Measurements from ENCODE around the gene DIO3.

The DIO3 gene

DNA sequence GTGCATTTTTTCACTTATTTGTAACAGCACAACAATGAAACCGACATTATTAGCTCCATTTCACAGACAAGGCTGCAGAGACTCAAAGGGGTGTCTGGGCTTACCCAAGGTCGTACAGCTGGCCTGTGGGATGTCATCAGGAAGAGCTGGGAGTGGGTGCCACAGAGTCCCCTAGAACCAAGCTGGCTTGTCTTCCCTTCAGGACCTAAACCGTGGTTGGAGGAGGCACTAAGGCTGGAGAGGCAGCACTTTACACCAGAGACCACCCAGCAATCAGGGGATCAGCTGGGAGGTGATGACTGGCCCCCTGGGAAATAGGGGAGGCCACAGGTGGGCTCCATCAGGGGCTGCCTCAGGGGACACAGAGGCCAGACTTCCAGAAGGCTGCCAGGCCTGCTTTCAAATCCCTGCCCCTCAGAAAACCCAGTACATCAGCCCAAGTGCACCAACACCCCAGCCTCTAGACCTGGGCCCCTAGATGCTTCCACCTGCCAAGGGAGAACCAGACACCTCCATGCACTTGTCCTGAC lies 28.3 kb downstream of the DIO3 start:
- Mint-ChIP-seq H3K27ac (no peak overlapping the region), H3K4me3 (no peak overlapping the region), H3K9me3 (no peaks in the 10 kb centered on the region), H3K27me3 (no peaks in the 10 kb centered on the region), H3K36me3 (ENCODE audit: low read depth) (no peaks in the 10 kb centered on the region), H3K4me1 (ENCODE audit: low read depth) (peaks cover 2% of the 10 kb centered on the region)
- DNase-seq, result no peak

DNA sequence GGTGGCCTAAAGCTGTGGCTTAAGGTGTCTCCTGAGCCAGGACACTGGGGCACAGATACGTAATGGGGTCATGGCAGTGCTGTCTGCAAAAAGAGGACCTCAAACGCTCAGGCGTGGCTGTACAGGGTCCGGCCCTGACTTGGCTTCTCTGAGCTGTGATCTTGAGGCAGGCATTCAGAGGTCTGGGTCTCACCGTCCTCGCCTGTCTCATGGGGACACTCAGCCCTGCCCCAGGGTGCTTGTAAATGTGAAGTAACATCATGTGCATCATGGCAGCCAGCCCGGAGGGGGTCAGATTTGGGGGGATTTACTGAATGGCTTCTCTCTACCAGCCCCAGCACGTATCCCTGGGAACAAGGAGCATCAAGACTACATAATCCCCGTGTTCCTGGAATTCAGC lies 28.8 kb downstream of the DIO3 start:
- Mint-ChIP-seq H3K27me3 (no peaks in the 10 kb centered on the region), H3K9me3 (no peaks in the 10 kb centered on the region), H3K27ac (no peak overlapping the region), H3K4me1 (ENCODE audit: low read depth) (peaks cover 2% of the 10 kb centered on the region), H3K4me3 (no peak overlapping the region), H3K36me3 (ENCODE audit: low read depth) (no peaks in the 10 kb centered on the region)
- no peak for DNase-seq

DNA sequence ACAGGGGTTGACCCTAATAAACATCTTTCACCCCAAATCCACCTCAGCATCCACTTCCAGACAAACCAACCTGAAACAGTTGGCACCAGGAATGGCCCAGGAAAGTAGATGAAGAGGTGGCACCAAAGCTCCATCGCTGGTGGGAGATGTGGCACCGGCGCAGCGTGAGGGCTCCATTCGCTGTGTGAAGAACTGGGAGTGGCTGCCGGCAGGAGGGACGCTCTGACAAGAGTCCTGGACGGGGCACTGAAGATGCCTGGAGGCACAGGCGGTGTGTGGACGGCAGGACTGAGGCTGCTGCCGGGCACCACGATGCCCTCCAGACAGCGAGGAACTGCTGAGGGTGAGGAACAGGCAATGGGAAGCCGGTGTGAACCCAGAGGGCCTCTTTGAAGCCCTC lies 29.3 kb downstream of the DIO3 start:
- Mint-ChIP-seq H3K27ac (no peak overlapping the region), H3K9me3 (peaks cover under 1% of the 10 kb centered on the region), H3K4me1 (ENCODE audit: low read depth) (peaks cover 5% of the 10 kb centered on the region), H3K27me3 (no peaks in the 10 kb centered on the region), H3K36me3 (ENCODE audit: low read depth) (no peaks in the 10 kb centered on the region), H3K4me3 (no peak overlapping the region)
- no peak for DNase-seq

DNA sequence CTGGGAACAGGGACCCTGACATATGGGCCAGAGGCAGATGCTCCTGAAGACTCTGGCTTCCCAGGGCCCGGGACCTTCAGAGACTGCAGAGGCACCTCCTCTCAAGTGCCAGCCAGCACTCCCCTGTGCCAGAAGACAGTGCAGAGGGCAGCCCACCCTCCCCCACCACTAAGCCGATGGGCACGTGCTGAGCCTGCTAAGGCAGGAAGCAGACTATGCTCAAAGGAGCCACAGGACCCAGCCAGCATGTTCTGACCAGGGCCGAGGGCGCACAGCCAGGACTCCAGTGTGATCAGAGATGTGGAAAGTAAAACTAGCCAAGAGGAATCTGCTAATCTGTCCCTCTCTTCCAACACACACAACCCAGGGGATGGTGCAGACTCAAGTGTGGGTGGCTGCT lies 29.8 kb downstream of the DIO3 start:
- Mint-ChIP-seq H3K4me1 (ENCODE audit: low read depth) (peaks cover 10% of the 10 kb centered on the region), H3K4me3 (no peak overlapping the region), H3K36me3 (ENCODE audit: low read depth) (peaks cover 2% of the 10 kb centered on the region), H3K9me3 (peaks cover 5% of the 10 kb centered on the region), H3K27ac (no peak overlapping the region), H3K27me3 (no peaks in the 10 kb centered on the region)
- DNase-seq, result no peak

DNA sequence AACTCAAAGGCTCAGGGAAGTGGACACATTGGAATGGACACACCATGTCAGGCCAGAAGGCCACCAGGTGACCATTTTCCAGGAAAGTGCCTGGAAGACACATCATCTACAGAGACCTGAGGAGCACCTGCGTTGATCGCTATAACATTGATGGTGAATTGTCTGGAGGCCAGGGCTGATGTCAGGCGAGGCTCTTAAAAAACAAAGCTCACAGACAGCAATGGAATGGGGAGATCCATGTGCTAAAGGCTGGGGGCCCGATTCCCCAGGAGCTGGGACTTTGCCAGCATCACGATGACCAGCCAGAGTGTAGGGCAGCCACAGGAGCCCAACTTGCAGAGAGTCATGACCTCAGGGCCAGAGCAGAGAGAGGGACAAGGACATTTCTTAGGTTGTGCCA lies 30.3 kb downstream of the DIO3 start:
- no peaks in the 10 kb centered on the region for H3K27me3 Mint-ChIP-seq
- no peak for DNase-seq
- H3K4me1 Mint-ChIP-seq (ENCODE audit: low read depth), result peaks cover 15% of the 10 kb centered on the region
- H3K4me3 Mint-ChIP-seq, result no peak overlapping the region
- H3K36me3 Mint-ChIP-seq (ENCODE audit: low read depth), result peaks cover 5% of the 10 kb centered on the region
- peaks cover 8% of the 10 kb centered on the region for H3K9me3 Mint-ChIP-seq
- H3K27ac Mint-ChIP-seq, result no peak overlapping the region

DNA sequence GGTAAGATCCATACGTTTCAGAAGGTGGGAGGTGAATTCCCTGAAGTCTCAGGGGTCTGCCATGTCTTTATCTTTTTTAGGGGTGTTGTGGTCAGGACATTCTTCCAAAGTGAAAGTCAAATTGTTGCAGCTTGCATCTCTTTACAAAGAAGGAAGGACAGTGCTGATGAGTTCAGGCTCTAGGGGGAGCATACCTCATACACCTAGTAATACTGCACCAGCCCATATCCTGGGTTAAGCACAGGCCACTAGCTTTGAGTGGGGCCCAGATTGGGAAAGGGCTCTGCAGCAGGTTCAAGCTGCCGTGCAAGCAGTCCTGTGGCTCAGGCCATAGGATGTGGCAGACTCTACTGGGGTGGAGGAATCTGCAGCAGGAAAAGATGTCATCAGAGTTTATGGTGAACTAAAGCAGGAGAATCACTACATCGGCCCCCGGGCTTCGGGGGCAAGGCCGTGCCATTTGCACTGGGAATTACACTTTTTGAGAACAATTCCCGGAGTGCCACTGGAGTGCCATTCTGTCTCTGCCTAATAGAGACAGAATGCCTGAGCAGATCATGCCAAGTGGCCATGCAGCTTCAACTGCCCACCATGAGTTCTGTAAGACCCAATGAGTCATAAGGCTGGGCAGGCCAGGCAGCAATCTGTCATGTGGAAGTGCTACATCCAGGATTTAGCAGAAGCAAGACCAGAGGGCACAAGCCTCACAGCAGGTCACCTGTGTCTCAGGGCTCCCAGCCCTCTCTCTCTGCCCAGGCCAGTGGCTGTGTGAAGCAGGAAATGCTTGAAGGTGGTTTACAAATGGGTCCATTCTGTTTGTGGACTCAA lies 32.3 kb downstream of the DIO3 start:
- no peak for DNase-seq
- H3K4me3 Mint-ChIP-seq, result no peak overlapping the region
- peaks cover 35% of the 10 kb centered on the region for H3K4me1 Mint-ChIP-seq (ENCODE audit: low read depth)
- no peak overlapping the region for H3K27ac Mint-ChIP-seq
- peaks cover 6% of the 10 kb centered on the region for H3K36me3 Mint-ChIP-seq (ENCODE audit: low read depth)
- no peaks in the 10 kb centered on the region for H3K27me3 Mint-ChIP-seq
- peaks cover 10% of the 10 kb centered on the region for H3K9me3 Mint-ChIP-seq

DNA sequence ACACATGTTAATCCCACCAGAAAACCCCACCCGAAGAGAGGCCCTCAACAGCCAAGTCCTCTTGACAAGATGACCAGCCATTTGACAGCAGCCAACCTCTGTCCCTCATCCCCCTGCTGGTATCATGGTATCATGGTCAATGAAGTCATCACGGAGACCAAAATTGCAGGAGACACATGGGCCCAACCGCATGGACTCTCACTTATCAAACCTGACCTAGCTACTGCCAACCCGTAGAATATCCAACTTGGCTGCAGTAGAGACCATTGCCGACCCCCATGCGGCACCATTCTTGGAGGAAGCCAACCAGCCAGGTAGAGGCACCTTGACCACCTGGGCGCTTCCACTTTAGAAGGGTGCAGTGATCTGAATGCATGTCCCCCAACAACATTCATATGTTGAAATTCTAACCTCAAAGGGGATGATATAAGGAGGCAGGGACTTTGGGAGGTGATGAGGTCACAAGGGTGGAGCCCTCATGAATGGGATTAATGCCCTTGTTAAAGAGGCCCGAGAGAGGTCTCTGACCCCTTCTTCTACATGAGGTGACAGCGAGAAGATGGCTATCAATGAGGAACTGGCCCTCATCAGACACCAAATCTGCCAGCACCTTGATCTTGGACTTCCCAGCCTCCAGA lies 33.3 kb downstream of the DIO3 start:
- H3K27me3 Mint-ChIP-seq, result no peaks in the 10 kb centered on the region
- peaks cover 40% of the 10 kb centered on the region for H3K4me1 Mint-ChIP-seq (ENCODE audit: low read depth)

DNA sequence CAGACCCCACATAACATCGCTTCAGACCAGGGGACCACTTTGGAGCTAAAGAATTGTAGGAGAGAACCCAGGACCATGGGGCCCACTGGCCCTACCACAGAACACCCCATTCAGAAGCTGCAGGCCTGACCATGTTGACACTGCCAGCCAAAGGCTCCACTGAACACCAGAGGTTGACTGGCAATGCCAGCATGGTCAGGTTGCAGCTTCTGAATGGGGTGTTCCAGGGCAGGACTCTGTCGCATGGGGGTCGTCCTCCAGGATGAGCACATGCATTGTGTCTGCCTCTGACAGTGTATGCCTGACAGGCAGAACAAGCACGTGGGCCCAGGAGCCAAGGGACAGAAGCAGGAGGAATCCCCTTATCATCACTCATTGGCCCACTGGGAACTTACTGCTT lies 34.1 kb downstream of the DIO3 start:
- Mint-ChIP-seq H3K27ac (peak overlapping the region; percentile 42), H3K27me3 (no peaks in the 10 kb centered on the region), H3K36me3 (ENCODE audit: low read depth) (peaks cover 6% of the 10 kb centered on the region), H3K4me1 (ENCODE audit: low read depth) (peaks cover 40% of the 10 kb centered on the region), H3K9me3 (peaks cover 10% of the 10 kb centered on the region), H3K4me3 (no peak overlapping the region)
- no peak for DNase-seq

More for the DNA sequence above, 33.3 kb downstream of the DIO3 start:
- H3K36me3 Mint-ChIP-seq (ENCODE audit: low read depth), result peaks cover 6% of the 10 kb centered on the region
- H3K27ac Mint-ChIP-seq, result no peak overlapping the region
- no peak for DNase-seq
- no peak overlapping the region for H3K4me3 Mint-ChIP-seq
- H3K9me3 Mint-ChIP-seq, result peaks cover 10% of the 10 kb centered on the region

DNA sequence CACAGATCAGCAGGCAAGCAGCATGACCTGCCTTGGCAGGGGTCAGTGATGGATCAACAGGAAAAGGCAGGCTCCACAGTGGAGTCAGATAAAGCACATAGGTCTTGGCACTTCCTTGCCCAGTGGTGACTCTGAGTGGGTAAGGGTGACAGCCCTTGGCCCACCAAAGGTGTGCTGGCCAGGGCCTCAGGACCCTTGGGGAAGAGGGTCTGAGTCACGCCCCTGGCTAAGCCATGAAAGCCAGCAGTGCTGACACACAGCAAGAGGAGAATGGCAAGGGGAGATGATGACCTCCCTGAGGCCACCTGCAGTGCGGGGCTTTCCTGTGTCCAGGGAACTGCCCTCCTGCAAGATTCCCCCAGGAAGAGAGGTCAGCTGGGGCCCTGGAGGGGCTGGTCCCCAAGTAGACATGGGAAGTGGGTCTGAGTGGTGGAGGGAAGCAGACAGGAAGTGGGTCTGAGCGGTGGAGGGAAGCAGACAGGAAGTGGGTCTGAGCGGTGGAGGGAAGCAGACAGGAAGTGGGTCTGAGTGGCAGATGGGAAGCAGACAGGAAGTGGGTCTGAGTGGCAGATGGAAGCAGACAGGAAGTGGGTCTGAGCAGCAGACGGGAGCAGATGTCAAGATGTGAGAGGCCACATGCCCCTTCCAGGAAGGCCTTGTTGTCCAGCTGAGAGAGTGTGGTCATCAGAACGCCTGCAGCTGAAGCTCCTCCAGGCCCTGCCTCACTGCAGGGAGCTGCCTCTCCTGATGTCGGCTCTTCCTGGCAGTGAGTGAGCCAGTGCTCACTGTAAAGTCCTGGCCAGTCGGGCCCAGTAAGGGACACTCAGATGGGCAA lies 34.8 kb downstream of the DIO3 start:
- peak; percentile 69 for DNase-seq
- H3K27me3 Mint-ChIP-seq, result no peaks in the 10 kb centered on the region
- H3K4me3 Mint-ChIP-seq, result no peak overlapping the region
- peaks cover 6% of the 10 kb centered on the region for H3K36me3 Mint-ChIP-seq (ENCODE audit: low read depth)
- H3K27ac Mint-ChIP-seq, result peak overlapping the region; percentile 93
- H3K9me3 Mint-ChIP-seq, result peaks cover 10% of the 10 kb centered on the region
- H3K4me1 Mint-ChIP-seq (ENCODE audit: low read depth), result peaks cover 40% of the 10 kb centered on the region

DNA sequence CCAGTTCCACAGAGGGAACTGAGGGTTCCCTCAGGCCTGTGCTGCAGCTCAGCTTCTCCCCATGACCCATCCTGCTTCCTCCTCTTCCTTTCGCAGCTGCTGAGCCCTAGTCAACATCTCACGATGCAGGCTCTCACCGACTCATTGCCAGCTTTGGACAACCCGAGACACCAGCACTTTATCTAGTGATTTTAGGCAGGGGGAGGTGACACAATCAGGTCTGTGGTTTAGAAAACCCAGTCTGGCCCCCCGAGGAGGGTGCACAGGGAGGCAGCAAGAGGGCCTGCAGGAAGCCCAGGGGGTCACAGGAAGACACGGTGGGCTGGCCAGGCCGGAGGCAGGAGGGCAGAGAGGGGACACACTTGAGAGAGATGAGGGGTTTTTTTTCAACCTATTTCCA lies 35.4 kb downstream of the DIO3 start:
- peaks cover 6% of the 10 kb centered on the region for H3K36me3 Mint-ChIP-seq (ENCODE audit: low read depth)

DNA sequence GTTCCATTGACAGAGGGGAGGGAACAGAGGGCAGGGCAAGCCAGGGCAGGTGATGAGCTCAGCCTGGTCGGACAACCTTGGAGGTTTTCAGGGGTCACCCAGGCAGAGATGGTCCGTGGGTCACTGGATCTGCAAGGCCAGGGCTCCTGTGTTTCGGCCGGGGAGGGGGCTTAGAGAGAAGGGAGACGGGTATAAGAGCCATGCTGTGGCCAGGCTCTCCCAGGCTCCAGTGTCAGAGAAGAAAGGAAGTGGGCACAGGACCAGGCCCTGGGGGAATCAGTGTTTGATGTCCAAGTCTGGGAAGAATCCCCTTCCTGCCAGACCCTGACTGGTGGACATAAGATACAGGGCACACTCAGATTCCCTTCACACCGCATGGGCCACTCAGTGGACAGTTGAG lies 36.9 kb downstream of the DIO3 start:
- Mint-ChIP-seq H3K4me1 (ENCODE audit: low read depth) (peaks cover 40% of the 10 kb centered on the region), H3K27ac (no peak overlapping the region), H3K27me3 (no peaks in the 10 kb centered on the region), H3K9me3 (peaks cover 10% of the 10 kb centered on the region), H3K36me3 (ENCODE audit: low read depth) (peaks cover 6% of the 10 kb centered on the region), H3K4me3 (no peak overlapping the region)
- peak; percentile 18 for DNase-seq

More for the DNA sequence above, 35.4 kb downstream of the DIO3 start:
- Mint-ChIP-seq H3K27ac (peak overlapping the region; percentile 93), H3K4me3 (no peak overlapping the region), H3K9me3 (peaks cover 10% of the 10 kb centered on the region), H3K27me3 (no peaks in the 10 kb centered on the region), H3K4me1 (ENCODE audit: low read depth) (peaks cover 40% of the 10 kb centered on the region)
- DNase-seq, result no peak

DNA sequence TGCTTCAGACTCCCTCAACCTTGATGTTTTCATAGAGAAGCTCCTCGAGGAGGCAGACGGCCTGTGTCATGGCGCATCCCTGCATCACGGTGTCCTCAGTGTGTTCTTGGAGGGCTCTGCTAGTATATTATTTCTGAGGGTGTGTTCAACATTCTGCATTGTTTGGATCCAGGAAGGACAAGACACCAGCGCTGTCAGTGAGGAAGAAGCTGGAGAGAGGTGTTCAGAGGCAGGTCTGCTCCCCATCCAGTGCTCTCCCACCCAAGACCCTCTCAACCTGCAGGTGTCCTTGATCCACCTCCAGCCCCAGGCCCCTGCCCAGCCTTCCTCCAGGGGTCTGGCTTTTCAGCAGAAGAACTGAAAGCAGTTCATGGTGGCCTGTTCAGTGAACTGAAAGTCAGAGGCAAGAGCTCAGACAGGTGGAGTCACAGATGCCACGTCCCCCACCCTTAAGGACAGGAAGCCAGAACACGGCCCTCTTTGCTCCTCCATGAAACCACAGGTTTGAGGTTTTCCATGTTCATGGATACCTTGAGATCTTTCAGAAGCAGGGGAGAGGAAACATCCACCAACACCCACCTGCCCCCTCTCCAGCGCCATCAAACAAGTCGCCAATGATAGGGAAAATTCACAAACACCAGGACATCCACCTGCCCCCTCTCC lies 37.4 kb downstream of the DIO3 start:
- Mint-ChIP-seq H3K27ac (no peak overlapping the region), H3K4me1 (ENCODE audit: low read depth) (peaks cover 40% of the 10 kb centered on the region), H3K27me3 (no peaks in the 10 kb centered on the region), H3K36me3 (ENCODE audit: low read depth) (peaks cover 6% of the 10 kb centered on the region), H3K9me3 (peaks cover 10% of the 10 kb centered on the region), H3K4me3 (no peak overlapping the region)
- DNase-seq, result peak; percentile 25

DNA sequence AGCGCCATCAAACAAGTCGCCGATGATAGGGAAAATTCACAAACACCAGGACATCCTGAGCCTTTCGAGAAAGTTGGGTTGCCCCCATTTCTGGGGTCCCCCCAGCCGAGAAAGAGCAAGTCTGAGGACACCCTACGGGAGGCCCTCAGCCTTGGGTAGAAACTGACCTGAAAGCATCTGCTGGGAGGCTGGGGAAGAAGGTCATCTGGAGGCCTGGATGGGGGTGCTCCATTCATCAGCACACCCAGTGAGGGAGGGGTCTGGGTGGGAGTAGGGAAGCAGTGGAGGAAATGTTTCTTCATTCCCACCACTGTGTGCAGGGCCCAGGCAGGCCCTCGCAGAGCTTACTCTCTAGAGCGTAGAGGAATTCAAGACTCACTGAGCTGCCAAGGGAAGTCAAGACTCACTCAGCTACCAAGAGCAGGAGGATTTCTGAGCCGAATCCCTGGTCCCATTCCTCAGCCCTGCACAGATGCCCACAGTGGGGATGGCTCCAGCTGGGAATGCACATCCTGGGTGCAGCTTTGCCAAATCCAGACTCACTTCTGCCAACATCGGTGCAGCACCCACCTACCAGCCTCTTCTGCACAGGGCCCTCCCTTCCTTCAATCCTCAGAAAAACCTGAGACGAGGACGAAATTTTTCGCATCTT lies 38.1 kb downstream of the DIO3 start:
- H3K4me3 Mint-ChIP-seq, result no peak overlapping the region
- H3K27me3 Mint-ChIP-seq, result no peaks in the 10 kb centered on the region
- peaks cover 10% of the 10 kb centered on the region for H3K9me3 Mint-ChIP-seq
- peaks cover 37% of the 10 kb centered on the region for H3K4me1 Mint-ChIP-seq (ENCODE audit: low read depth)
- peak; percentile 23 for DNase-seq
- H3K36me3 Mint-ChIP-seq (ENCODE audit: low read depth), result peaks cover 6% of the 10 kb centered on the region
- no peak overlapping the region for H3K27ac Mint-ChIP-seq
